Measurements from ENCODE around the gene SHISA9.
"Not testable (repeated sequence)": the region's sequence is repeated elsewhere in the genome, so short reads cannot be mapped to it uniquely, and the experiment has no call there.

SHISA9 gene

DNA sequence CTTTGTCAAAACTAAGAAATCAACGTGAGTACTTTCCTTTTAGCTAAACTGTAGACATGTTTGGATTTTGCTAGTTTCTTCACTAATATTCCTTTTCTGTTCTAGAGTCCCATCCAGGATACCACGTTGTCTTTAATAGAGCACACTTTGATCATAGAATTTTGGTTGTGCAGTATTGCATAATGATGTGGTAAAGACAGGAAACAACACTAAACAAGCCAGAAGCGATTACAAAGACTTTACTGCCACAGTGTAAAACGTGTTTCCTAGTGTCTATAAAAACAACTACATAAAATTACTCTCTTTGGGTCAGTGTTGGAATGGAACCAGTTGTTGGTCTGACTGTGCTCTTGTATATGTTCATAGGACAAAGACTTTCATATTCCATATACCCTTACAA is 19.3 kb downstream of the SHISA9 start:
- Histone ChIP-seq H3K27me3 (ENCODE audit: control insufficient read depth, insufficient read depth, low read length) (no peaks in the 10 kb centered on the region), H3K4me3 (ENCODE audit: low read length) (no peak overlapping the region), H3K4me2 (ENCODE audit: low read length) (no peak overlapping the region), H3K4me1 (ENCODE audit: control insufficient read depth, insufficient read depth, low read length) (peaks cover 22% of the 10 kb centered on the region), H3K9me3 (replicated peaks; ENCODE audit: low read length) (no peaks in the 10 kb centered on the region), H3K36me3 (ENCODE audit: insufficient read depth, low read length) (peaks cover 4% of the 10 kb centered on the region), H3K9ac (ENCODE audit: low read depth, low read length) (no peak overlapping the region)

DNA sequence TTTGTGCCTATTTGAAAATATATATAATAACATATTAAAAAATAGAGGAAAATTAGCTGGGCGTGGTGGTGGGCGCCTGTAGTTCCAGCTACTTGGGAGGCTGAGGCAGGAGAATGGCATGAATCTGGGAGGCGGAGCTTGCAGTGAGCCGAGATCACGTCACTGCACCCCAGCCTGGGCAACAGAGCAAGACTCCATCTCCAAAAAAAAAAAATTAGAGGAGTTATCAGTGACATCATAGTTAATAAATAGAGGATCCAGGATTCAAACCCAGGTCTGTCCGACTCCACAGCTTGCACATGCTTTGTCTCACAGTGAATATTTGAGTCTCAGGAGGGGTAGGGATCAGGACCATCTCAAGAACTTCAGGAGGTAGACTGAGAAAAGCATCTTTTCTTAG is 22.2 kb downstream of the SHISA9 start:
- H3K36me3 ChIP-seq (ENCODE audit: insufficient read depth, low read length); H3K9me3 ChIP-seq (replicated peaks; ENCODE audit: low read length); H3K4me2 ChIP-seq (ENCODE audit: low read length); H3K9ac ChIP-seq (ENCODE audit: low read depth, low read length); H3K4me3 ChIP-seq (ENCODE audit: low read length); H3K27me3 ChIP-seq (ENCODE audit: control insufficient read depth, insufficient read depth, low read length); H3K4me1 ChIP-seq (ENCODE audit: control insufficient read depth, insufficient read depth, low read length): not testable (repeated sequence)

DNA sequence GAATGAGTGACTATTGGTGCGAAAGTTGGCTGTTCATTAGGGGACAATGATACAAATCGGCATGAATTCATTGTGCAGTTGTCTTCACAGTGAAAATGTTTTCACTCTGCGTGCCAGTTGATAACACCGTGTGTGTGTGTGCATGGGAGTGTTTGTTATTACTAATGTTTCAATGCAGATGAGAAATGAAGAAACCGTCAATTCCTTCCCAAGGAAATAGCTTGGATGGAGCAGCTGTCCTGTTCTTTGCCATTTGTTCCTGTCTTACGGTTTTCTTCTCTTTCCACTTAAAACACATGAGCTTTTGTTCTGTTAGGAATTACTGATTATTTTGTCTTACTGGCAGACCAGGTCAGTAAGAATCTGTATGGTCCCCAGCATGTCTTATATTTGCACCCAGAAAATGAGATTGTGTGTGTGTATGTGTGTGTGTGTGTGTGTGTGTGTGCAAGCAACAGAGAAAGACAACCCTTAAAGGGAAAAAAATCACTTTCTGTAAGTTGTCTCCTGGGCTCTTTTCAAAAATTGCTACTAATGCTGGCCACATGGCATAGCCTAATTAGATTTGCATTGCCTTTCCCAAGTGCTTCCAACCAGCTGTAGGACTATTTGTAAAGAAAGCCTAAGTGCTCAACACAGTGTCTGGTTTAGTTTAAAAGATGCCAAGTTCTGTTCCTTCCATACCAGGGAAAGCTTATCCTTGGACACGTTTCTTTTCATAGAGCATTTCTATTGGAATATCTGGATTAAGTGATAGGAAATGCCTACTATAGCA is 23.8 kb downstream of the SHISA9 start:
- Histone ChIP-seq H3K9ac (ENCODE audit: low read depth, low read length) (no peak overlapping the region), H3K27me3 (ENCODE audit: control insufficient read depth, insufficient read depth, low read length) (no peaks in the 10 kb centered on the region), H3K4me1 (ENCODE audit: control insufficient read depth, insufficient read depth, low read length) (peaks cover 4% of the 10 kb centered on the region)

DNA sequence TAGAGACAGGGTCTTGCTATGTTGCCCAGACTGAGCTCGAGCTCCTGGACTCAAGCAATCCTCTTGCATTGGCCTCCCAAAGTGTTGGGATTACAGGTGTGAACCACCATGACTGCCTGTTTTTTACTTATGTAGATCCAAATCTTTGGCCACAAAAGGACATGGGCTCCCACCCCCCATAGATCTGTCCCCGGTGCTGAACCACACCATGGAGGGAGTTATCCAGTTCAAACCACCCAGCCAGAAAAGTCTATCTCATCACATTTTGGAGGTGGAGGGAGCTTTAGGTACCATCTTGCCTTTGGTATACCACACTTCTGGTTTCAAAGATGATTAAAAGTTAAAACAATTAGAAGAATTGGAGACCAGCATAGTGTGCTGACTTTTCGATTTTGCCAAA is 26.2 kb downstream of the SHISA9 start:
- Histone ChIP-seq H3K36me3 (ENCODE audit: insufficient read depth, low read length) (no peaks in the 10 kb centered on the region), H3K27me3 (ENCODE audit: control insufficient read depth, insufficient read depth, low read length) (no peaks in the 10 kb centered on the region), H3K4me3 (ENCODE audit: low read length) (no peak overlapping the region), H3K9me3 (replicated peaks; ENCODE audit: low read length) (no peaks in the 10 kb centered on the region), H3K4me2 (ENCODE audit: low read length) (no peak overlapping the region), H3K4me1 (ENCODE audit: control insufficient read depth, insufficient read depth, low read length) (no peaks in the 10 kb centered on the region), H3K9ac (ENCODE audit: low read depth, low read length) (no peak overlapping the region)

More for the DNA sequence above, 23.8 kb downstream of the SHISA9 start:
- H3K9me3 ChIP-seq (replicated peaks; ENCODE audit: low read length): no peaks in the 10 kb centered on the region
- no peak overlapping the region for H3K4me3 ChIP-seq (ENCODE audit: low read length)
- no peak overlapping the region for H3K4me2 ChIP-seq (ENCODE audit: low read length)
- H3K36me3 ChIP-seq (ENCODE audit: insufficient read depth, low read length): no peaks in the 10 kb centered on the region

DNA sequence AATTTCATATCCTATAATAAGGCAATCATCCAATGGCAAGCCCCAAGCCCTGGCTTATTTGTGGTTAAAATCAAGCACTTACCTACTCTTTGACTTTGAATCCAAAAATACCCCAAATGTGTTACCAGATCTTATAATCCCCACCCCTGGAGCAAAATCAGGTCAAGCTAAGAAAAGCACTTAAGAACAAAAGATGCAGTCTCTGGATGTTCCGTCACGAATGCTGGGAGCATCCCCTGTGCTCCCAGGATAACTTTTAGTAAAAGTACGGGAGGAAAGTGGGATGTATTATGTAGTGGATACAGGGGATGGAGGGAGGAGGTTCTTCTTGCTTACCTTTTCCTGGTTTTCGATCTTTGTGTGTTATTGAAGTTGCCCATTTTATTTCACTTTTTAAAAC is 29.5 kb downstream of the SHISA9 start:
- H3K9ac ChIP-seq (ENCODE audit: low read depth, low read length): no peak overlapping the region

DNA sequence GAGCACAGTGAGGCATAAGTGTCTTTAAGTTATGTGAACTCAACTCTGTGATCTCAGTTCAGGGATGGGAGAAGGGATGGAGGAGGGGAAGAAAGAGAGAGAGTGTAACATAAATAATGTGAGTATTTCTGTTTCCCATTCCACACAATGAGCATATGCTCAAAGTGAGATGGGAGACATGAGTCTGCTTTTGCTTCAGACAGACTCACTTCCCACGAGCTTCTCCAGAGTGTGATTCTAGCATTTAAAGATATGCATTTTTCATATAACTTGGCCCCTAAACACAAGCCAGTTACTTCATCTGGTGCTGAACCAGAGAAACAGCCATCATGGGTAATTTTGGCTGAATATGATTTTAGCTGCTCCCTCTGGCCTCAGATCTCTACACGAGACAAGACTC is 35.0 kb downstream of the SHISA9 start:
- Histone ChIP-seq H3K9ac (ENCODE audit: low read depth, low read length) (no peak overlapping the region), H3K36me3 (ENCODE audit: insufficient read depth, low read length) (no peaks in the 10 kb centered on the region), H3K27me3 (ENCODE audit: control insufficient read depth, insufficient read depth, low read length) (no peaks in the 10 kb centered on the region), H3K9me3 (replicated peaks; ENCODE audit: low read length) (no peaks in the 10 kb centered on the region), H3K4me3 (ENCODE audit: low read length) (no peak overlapping the region), H3K4me1 (ENCODE audit: control insufficient read depth, insufficient read depth, low read length) (no peaks in the 10 kb centered on the region), H3K4me2 (ENCODE audit: low read length) (no peak overlapping the region)

More for the DNA sequence above, 29.5 kb downstream of the SHISA9 start:
- no peaks in the 10 kb centered on the region for H3K27me3 ChIP-seq (ENCODE audit: control insufficient read depth, insufficient read depth, low read length)
- H3K4me2 ChIP-seq (ENCODE audit: low read length): no peak overlapping the region
- no peaks in the 10 kb centered on the region for H3K4me1 ChIP-seq (ENCODE audit: control insufficient read depth, insufficient read depth, low read length)
- H3K36me3 ChIP-seq (ENCODE audit: insufficient read depth, low read length): no peaks in the 10 kb centered on the region
- no peaks in the 10 kb centered on the region for H3K9me3 ChIP-seq (replicated peaks; ENCODE audit: low read length)
- H3K4me3 ChIP-seq (ENCODE audit: low read length): no peak overlapping the region

DNA sequence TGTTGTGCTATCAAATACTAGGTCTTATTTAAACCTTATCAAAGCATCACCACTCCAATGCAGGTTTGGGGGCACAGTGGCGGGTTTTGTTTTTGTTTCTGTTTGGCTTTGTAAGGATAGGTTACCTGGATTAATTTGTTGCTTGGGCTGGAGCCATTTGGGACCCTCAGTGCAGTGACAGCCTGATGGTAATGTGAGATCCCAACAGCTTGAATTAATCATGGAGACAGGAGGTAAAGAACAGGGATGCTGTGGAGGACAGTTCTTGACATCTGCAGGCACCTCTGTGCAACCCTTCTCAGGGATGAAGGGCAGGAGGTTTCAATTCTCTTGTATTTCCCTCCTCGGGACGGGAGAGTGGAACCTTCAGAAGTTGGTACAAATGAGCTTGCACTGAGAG is 40.5 kb downstream of the SHISA9 start:
- H3K4me3 ChIP-seq (ENCODE audit: low read length): no peak overlapping the region
- no peak overlapping the region for H3K4me2 ChIP-seq (ENCODE audit: low read length)
- H3K9ac ChIP-seq (ENCODE audit: low read depth, low read length): no peak overlapping the region
- H3K27me3 ChIP-seq (ENCODE audit: control insufficient read depth, insufficient read depth, low read length): no peaks in the 10 kb centered on the region
- H3K36me3 ChIP-seq (ENCODE audit: insufficient read depth, low read length): no peaks in the 10 kb centered on the region
- H3K4me1 ChIP-seq (ENCODE audit: control insufficient read depth, insufficient read depth, low read length): no peaks in the 10 kb centered on the region
- H3K9me3 ChIP-seq (replicated peaks; ENCODE audit: low read length): no peaks in the 10 kb centered on the region

DNA sequence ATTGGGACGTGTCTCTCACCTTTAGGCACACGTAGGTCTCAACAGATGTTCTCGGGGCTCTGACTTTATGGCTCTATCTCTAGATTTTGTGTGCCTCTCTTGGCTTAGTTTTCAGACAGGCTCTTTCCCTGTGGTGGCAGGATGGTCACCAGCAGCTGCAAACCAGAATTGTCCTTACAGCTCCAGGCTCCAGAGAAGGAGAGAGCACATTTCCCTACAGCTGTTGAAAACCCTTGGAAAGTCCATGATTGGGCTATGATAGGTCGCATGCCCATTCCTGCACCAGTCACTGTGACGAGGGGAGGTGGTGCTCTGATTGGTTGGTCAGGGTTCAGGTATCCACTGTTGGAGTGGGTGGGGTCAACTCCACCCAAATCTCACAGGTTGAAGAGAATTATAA is 41.5 kb downstream of the SHISA9 start:
- Histone ChIP-seq H3K4me2 (ENCODE audit: low read length) (no peak overlapping the region), H3K4me1 (ENCODE audit: control insufficient read depth, insufficient read depth, low read length) (no peaks in the 10 kb centered on the region), H3K4me3 (ENCODE audit: low read length) (no peak overlapping the region), H3K9me3 (replicated peaks; ENCODE audit: low read length) (no peaks in the 10 kb centered on the region), H3K27me3 (ENCODE audit: control insufficient read depth, insufficient read depth, low read length) (no peaks in the 10 kb centered on the region), H3K36me3 (ENCODE audit: insufficient read depth, low read length) (no peaks in the 10 kb centered on the region), H3K9ac (ENCODE audit: low read depth, low read length) (no peak overlapping the region)

DNA sequence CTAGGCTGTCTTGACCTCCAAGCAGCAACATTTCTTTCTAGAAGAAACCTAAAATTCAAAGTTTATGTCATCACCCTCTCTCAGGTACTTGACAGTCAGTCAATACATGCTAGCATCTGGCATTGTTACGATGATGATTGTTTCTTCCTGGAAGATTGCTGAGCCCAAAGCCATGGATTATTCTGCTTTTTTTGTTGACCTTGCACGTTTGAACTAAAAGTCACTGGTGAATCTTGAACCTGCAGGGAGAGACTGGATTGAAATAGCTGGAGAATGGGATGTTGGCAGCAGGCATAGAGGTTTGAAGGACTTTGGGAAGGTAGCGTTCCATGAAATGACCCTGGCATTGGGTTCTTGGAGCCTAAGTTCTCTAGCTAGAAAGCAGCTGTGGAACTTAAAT is 42.9 kb downstream of the SHISA9 start:
- no peaks in the 10 kb centered on the region for H3K27me3 ChIP-seq (ENCODE audit: control insufficient read depth, insufficient read depth, low read length)
- no peaks in the 10 kb centered on the region for H3K4me1 ChIP-seq (ENCODE audit: control insufficient read depth, insufficient read depth, low read length)
- no peaks in the 10 kb centered on the region for H3K36me3 ChIP-seq (ENCODE audit: insufficient read depth, low read length)
- H3K4me2 ChIP-seq (ENCODE audit: low read length): no peak overlapping the region
- H3K4me3 ChIP-seq (ENCODE audit: low read length): no peak overlapping the region
- no peak overlapping the region for H3K9ac ChIP-seq (ENCODE audit: low read depth, low read length)
- no peaks in the 10 kb centered on the region for H3K9me3 ChIP-seq (replicated peaks; ENCODE audit: low read length)

DNA sequence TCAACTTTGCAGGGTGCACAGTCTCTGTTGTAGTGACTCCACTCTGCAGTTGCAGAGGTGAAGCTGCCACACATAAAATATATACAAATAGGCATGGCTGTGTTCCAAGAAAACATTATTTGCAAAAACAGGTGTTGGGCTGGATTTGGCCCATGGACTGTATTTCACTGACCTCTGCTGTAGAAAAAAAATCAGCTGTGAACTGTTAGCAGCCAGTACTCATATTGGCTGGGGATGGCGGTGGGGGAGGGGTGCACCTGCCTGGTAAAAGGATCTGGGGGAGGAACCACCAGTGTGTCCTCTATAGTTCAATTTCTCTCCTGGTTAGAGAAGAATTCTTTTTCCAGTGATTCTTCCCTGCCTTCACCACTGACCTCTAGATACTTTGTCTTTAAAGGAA is 50.0 kb downstream of the SHISA9 start:
- no peak overlapping the region for H3K4me3 ChIP-seq (ENCODE audit: low read length)
- H3K4me1 ChIP-seq (ENCODE audit: control insufficient read depth, insufficient read depth, low read length): no peaks in the 10 kb centered on the region
- no peaks in the 10 kb centered on the region for H3K27me3 ChIP-seq (ENCODE audit: control insufficient read depth, insufficient read depth, low read length)
- H3K36me3 ChIP-seq (ENCODE audit: insufficient read depth, low read length): no peaks in the 10 kb centered on the region
- no peaks in the 10 kb centered on the region for H3K9me3 ChIP-seq (replicated peaks; ENCODE audit: low read length)
- H3K9ac ChIP-seq (ENCODE audit: low read depth, low read length): no peak overlapping the region
- no peak overlapping the region for H3K4me2 ChIP-seq (ENCODE audit: low read length)

DNA sequence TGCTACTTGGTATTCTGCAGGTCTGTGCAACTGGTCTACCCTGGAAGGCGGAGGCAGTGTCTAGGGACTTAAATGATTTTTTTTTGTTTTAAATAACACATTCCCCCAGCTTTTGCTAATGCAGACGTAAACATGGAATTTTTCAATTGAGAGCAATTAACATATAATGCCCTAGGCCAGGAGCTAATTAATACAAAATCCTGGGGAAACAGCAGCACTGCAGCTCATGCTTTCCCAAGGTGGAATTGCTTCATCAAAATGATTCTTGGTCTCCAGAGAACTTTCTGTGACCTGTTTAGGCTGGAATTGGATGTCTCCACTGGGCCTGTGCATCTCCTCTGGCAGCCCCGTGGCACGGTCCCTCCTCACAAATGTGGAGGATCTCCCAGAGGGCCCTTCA is 50.6 kb downstream of the SHISA9 start:
- Histone ChIP-seq H3K4me2 (ENCODE audit: low read length) (no peak overlapping the region), H3K36me3 (ENCODE audit: insufficient read depth, low read length) (no peaks in the 10 kb centered on the region), H3K9ac (ENCODE audit: low read depth, low read length) (no peak overlapping the region), H3K4me3 (ENCODE audit: low read length) (no peak overlapping the region), H3K9me3 (replicated peaks; ENCODE audit: low read length) (no peaks in the 10 kb centered on the region), H3K4me1 (ENCODE audit: control insufficient read depth, insufficient read depth, low read length) (no peaks in the 10 kb centered on the region), H3K27me3 (ENCODE audit: control insufficient read depth, insufficient read depth, low read length) (no peaks in the 10 kb centered on the region)

DNA sequence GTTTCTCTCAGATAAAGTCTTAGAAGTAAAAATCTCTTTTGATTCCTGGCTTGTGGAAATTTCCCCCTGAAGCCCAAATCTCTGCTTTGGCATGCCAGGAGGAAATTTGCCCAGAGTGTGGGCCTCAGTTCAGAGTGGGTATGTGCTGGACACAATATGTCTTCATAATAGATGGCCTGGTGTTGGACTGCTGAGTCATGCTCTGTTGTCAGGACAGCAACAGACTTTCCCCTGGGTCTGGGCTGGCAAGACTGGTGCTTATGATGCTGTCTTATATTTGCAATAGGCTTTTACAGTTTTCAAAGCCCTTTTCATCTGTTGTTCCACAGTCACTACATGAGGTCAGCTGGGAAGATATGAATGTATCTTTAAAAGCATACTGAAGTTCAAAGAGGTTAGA is 57.0 kb downstream of the SHISA9 start:
- H3K4me1 ChIP-seq (ENCODE audit: control insufficient read depth, insufficient read depth, low read length): no peaks in the 10 kb centered on the region
- no peaks in the 10 kb centered on the region for H3K9me3 ChIP-seq (replicated peaks; ENCODE audit: low read length)
- no peak overlapping the region for H3K4me3 ChIP-seq (ENCODE audit: low read length)
- H3K36me3 ChIP-seq (ENCODE audit: insufficient read depth, low read length): no peaks in the 10 kb centered on the region
- H3K4me2 ChIP-seq (ENCODE audit: low read length): no peak overlapping the region
- no peaks in the 10 kb centered on the region for H3K27me3 ChIP-seq (ENCODE audit: control insufficient read depth, insufficient read depth, low read length)
- H3K9ac ChIP-seq (ENCODE audit: low read depth, low read length): no peak overlapping the region

Data from skeletal muscle satellite cell (primary cell).